Stimulated activated CD4-positive, alpha-beta T cell treated with anti-CD3 and anti-CD28 coated beads, Interleukin-1b, Interleukin-23, amount 100 ng/mL, for 48 hours (primary cell): ENCODE results near the gene RELCH.
"Not testable (repeated sequence)": the region's sequence is repeated elsewhere in the genome, so short reads cannot be mapped to it uniquely, and the experiment has no call there.

Experiments used
- DNase-seq: peaks from one replicate; pipeline ENCODE4 v3.0.0-alpha.2; 2020

The RELCH gene

GRCh38 chr18:62186774-62187542, at the start of gene RELCH, which contains the start of gene PIGN:
Gene RELCH, plus strand, starts transcription at chr18:62187255. Its CDS starts 251 bp downstream, at chr18:62187506.
Gene PIGN, minus strand, starts transcription at chr18:62187056. Its CDS starts 25,703 bp downstream, at chr18:62161353.
- peak; percentile 96 for DNase-seq

- no peak for DNase-seq
These were observed 48.4 kb upstream of the RELCH start for GRCh38 chr18:62138461-62139235.

DNA sequence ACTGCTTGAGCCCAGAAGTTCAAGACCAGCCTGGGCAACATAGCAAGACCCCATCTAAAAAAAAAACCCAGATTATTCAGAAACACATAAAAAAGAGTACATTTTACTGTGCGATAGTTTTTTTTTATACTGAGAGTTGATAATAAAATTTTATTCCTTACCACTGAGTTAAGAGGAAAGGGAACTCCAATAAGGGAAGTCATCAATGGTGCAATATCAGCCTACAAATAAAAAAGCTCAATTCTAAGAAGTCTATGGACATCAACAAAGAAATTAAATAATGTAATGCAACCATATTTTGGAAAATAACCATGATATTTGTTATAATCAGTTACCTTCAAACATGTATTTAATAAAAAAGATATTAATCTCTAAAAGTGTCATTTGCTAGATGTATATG, 46.8 kb upstream of the RELCH start:
- no peak for DNase-seq

DNA sequence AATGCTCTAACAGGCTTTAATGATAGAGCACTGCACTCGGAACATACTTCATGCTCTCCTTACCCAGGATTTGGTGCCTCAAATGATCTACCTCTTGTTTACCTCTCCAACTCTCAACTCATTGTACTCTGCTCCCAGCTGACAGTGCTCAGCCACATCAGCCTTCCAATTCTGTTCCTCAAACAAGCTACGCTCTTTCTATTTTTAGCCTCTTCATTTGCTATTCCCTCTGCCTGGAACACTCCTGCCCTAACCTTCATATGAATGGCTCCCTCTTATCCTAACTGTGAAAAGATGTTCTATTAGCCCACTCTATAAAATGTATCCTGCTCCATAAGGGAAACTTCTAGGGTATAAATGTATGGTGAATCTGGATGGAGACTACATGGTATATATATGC, 42.7 kb upstream of the RELCH start:
- no peak for DNase-seq

- no peak for DNase-seq
These were observed 35.8 kb upstream of the RELCH start for GRCh38 chr18:62151068-62151771.

DNA sequence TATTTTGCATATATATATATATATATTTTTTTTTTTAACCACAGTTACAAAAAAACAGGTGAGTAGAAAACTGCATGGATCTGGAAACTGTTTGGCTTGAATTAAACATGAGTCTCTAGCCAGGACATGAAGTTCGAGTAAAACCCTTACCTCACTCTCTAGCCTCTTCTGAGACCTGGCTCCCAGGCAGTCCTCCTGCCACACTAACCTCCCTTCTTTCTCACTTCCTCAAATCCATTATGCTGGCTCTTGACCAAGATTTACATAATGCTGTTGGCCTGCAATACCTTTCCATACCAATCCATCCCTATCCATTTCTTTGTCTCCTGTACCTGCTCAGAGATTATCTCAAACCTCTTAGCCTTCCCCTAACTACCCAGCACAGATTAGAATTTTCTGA, 34.2 kb upstream of the RELCH start:
- DNase-seq, result no peak

DNA sequence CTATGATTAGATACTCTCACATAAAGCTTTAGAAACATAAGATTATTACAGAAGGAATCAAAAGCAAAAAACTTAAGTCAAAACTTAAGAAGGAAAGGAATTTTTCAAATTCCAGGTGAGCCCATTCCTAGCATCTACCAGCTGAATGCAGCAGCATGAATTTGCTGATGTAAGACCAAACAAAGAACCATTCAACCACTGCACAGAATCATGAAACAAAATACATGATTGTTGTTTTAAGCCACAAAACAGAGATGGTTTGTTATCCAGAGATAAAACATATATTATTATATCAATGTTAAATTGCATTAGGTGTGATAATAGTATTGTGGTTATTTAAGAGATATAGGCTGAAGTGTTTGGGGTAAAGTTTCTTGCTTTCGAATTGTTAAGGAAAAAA, 29.2 kb upstream of the RELCH start:
- DNase-seq, result no peak

DNA sequence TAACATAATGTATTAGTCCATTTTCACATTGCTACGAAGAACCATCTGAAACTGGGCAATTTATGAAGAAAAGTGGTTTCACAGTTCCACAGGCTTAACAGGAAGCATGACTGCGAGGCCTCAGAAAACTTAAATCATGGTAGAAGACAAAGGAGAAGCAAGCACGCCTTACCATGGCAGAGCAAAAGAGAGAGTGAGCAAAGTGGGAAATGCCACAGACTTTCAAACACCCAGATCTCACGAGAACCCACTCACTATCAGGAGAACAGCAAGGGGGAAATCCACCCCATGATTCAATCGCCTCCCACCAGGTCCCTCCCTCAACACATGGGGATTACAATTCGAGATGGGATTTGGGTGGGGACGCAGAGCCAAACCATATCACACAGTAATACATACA, 22.7 kb upstream of the RELCH start:
- no peak for DNase-seq

- DNase-seq, result no peak
These were observed 22.1 kb upstream of the RELCH start for GRCh38 chr18:62164855-62165487.

DNA sequence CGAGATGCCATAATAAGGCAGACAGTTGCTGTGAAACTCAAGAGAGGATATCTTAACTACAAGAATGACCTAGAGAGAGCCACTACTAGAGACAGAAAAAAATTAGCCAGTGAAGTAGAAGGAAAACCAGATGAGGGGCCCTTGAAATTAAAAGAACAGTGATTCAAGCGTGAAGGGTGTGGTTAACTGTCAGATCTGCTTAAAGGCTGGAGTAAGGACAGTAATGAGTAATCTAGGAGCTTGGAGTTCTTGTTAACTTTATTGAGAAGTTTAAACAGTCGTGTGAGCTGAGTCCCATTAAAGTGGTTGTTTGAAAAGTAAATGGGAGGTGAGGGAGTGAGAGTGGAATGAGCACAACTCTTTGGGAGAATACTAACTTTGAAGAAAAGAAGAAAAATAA, 21.5 kb upstream of the RELCH start:
- no peak for DNase-seq

DNA sequence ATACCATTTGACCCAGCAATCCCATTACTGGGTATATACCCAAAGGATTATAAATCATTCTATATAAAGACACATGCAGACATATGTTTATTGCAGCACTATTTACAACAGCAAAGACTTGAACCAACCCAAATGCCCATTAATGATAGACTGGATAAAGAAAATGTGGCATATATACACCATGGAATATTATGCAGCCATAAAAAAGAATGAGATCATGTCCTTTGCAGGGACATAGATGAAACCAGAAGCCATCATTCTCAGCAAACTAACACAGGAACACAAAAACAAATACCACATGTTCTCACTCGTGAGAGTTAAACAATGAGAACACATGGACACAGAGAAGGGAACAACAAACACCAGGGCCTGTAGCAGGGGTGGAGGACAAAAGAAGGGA, 20.5 kb upstream of the RELCH start:
- not testable (repeated sequence) for DNase-seq

DNA sequence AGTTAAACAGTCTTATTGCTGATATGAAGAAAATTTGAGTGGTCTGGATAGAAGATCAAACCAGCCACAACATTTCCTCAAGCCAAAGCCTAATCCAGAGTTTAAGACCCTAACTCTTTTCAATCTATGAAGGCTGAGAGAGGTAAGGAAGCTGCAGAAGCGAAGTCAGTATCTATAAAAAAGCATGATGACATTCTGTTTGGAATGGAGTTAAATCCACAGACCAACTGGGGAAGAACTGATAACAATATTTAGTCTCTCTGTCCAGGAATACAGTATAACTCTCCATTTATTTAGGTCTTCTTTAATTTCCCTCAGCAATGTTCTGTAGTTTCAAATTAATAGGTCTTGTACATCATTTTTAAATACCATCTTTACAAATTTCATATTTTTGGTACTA, 16.2 kb upstream of the RELCH start:
- no peak for DNase-seq

DNA sequence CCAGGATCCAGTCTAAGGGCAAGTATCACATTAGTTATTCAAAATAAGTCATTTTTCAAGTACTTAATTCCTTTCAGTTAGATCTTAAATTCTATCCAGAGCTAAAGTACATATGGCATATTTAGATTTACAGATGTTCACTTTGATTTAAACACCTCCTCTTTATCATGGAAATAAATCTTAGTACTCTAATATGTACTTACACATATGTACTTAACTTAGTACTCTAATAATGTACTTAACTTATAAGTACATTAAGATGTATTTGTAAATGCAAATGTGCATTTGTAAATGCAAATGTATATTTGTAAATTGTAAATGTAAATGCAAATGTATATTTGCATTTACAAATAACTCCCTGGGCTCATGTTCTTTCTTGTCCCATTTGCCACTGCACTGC, 14.8 kb upstream of the RELCH start:
- no peak for DNase-seq

GRCh38 chr18:62175521-62175920, 11.5 kb upstream of the RELCH start:
- no peak for DNase-seq

DNA sequence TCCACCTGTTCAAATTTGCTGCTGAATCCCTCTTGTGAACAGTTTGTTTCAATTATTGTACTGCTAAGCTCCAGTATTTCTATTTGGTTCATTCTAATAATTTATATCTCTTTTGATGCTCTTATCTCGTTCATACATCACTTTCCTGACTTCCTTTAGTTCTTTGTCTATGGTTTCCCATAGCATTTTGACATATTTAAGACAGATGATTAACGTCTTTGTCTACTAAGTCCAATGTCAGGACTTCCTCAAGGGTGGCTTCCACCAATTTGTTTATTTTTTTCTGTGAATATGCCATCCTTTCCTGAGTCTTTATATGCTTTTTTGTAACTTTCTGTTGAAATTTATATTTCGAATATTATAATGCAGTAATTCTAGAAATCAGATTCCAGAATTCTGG, 9.8 kb upstream of the RELCH start:
- DNase-seq, result no peak

- no peak for DNase-seq
These were observed 7.8 kb upstream of the RELCH start for GRCh38 chr18:62179213-62179612.

GRCh38 chr18:62182220-62182619, 4.8 kb upstream of the RELCH start:
- no peak for DNase-seq

- peak; percentile 11 for DNase-seq
These were observed 3.4 kb upstream of the RELCH start for GRCh38 chr18:62183578-62184195.

- DNase-seq, result no peak
These were observed 619 bp upstream of the RELCH start for GRCh38 chr18:62186499-62186773.

DNA sequence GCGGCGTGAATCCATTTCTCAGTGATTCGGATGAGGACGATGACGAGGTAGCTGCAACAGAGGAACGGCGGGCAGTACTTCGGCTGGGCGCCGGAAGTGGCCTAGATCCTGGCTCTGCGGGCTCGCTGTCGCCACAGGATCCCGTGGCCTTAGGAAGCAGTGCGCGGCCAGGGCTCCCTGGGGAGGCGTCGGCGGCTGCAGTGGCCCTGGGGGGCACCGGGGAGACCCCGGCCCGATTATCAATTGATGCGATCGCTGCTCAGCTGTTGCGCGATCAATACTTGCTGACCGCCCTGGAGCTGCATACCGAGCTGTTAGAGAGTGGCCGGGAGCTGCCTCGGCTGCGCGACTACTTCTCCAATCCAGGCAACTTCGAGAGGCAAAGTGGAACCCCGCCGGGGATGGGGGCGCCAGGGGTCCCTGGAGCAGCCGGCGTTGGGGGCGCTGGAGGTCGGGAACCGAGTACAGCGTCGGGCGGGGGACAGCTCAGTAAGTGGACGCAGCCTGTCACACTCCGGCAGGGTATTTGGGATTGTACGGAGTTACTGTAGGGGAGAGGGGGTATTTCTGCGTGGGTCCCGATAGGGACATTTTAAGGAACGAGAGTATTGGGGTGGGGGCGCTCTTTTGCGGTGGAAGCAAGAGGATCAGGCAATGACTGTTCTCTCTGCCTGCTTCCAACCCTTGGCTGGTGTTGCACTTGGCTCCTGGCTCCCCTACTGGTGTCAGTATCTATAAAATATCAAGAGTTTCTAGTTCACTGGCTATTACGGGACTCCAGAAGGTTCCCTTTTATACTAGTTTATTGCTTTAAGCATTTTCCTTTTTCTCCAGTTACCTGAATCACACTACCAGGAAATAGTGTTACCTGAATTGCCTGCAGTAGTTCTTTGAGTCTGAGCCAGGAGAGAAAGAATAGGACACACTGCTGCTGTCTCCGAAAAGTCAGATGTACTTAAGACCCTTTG, 772 bp downstream of the RELCH start:
- peak; percentile 20 for DNase-seq

- DNase-seq, result no peak
These were observed 2.2 kb downstream of the RELCH start for GRCh38 chr18:62189208-62189607.

GRCh38 chr18:62196079-62196478, 9.0 kb downstream of the RELCH start:
- DNase-seq, result no peak
